AG09319 (cell line): Measurements from ENCODE around the gene ZNF263.

Experiments
- DNase-seq: peaks from one replicate; pipeline ENCODE4 v3.0.0-alpha.2; 2010; ENCODE audit warnings: low read depth; ENCODE audit errors: extremely low read depth
- TF ChIP-seq, protein P1 (sequence below): IDR thresholded peaks from 2 replicates; pipeline ENCODE4 v1.5.1; 2011; ENCODE audit warnings: low read depth, mild to moderate bottlenecking, inconsistent platforms, low read length, moderate library complexity

ZNF263 gene

DNA sequence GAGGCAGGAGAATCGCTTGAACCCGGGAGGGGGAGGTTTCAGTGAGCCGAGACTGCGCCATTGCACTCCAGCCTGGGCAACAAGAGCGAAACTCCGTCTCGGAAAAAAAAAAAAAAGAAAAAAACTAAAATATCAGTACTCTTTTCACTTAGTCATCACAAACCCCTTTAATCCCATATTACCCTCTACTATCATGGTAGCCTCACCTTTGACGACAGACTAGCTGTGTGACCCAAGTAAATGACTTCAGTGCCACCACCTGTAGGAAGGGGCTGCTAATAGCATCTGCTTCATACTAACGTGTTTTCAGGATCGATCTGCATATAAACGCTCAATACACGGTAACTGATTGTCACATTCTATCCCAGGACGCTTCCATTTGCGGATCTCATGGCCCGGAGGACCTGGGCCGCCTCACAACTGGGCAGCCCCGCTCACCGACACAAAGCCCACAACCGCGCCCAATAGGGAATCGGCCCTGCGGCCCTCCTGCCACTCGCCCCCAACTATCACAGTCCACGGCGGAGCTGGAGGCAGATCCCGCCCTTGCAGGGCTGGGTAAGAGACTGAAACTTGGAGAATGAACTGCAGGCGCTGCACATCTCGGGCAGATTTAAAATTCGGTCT lies 1.1 kb upstream of the ZNF263 start:
- DNase-seq = no peak
- TF ChIP-seq, protein P1, sequence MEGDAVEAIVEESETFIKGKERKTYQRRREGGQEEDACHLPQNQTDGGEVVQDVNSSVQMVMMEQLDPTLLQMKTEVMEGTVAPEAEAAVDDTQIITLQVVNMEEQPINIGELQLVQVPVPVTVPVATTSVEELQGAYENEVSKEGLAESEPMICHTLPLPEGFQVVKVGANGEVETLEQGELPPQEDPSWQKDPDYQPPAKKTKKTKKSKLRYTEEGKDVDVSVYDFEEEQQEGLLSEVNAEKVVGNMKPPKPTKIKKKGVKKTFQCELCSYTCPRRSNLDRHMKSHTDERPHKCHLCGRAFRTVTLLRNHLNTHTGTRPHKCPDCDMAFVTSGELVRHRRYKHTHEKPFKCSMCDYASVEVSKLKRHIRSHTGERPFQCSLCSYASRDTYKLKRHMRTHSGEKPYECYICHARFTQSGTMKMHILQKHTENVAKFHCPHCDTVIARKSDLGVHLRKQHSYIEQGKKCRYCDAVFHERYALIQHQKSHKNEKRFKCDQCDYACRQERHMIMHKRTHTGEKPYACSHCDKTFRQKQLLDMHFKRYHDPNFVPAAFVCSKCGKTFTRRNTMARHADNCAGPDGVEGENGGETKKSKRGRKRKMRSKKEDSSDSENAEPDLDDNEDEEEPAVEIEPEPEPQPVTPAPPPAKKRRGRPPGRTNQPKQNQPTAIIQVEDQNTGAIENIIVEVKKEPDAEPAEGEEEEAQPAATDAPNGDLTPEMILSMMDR = no peak

DNA sequence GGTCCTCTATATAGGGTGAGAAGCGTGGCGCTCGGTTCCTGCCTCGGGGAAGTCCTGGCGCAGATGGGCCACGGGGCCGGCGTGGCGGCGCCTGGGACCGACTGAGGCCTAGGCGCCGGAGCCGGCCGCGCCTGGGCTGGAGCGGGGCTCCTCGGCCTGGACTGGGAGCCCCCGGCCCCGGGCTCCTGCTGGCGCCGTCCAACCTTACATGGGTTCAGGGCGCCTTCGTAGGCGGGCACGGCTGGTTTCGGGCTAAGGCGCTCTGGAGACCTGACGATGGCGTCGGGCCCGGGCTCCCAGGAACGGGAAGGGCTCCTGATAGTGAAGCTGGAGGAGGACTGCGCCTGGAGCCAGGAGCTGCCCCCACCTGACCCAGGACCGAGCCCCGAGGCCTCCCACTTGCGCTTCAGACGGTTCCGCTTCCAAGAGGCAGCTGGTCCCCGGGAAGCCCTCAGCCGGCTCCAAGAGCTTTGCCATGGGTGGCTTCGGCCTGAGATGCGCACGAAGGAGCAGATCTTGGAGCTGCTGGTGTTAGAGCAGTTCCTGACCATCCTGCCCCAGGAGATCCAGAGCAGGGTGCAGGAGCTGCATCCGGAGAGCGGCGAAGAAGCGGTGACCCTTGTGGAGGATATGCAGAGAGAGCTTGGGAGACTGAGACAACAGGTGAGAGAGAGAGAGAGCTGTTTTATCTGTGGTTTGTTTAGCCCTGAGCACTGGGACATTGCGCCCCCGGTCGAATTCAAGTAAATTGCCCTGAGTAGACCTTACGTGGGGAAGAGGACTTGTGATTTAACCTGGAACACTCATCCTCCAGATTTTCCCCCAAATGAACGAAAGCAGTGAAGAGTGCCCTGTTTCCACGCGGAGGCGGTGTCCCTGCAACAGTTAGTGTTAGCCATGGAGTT lies 504 bp downstream of the ZNF263 start:
- TF ChIP-seq, protein P1 = no peak
- no peak for DNase-seq

DNA sequence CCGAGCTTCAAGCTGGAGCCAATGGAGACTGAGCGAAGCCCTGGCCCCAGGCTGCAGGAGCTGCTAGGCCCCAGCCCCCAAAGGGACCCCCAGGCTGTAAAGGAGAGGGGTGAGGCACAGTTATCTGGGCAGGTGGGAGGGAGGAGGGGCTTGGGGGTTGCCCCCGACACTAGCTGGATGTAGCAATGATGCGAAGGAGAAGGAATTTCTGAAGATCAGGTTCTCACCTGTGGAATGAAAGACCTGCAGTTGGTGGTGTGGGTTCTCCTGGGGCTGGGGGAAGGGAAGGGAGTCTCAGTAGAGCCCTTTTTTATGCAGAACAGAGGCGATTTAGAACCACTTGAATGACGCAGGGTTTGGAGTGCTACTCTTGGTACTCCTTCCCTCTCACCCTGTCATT lies 1.8 kb downstream of the ZNF263 start:
- DNase-seq = no peak
- TF ChIP-seq, protein P1 = no peak

DNA sequence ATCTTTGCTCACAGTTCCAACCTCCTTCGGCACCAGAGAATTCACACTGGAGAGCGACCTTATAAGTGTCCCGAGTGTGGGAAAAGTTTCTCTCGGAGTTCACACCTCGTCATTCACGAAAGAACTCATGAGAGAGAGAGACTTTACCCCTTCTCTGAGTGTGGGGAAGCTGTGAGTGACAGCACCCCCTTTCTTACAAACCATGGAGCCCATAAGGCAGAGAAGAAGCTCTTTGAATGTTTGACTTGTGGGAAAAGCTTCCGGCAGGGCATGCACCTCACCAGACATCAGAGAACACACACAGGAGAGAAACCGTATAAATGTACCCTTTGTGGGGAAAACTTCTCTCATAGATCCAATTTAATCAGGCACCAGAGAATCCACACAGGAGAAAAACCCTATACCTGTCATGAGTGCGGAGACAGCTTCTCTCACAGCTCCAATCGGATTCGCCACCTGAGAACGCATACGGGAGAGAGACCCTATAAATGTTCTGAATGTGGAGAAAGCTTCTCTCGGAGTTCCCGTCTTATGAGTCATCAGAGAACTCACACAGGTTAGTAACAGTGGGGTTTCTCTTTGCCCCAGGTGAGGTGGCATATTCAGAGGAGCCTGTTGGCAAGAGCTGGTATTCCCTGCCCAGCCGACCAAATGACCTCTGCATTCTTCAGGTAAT lies 6.8 kb downstream of the ZNF263 start:
- TF ChIP-seq, protein P1 = no peak
- no peak for DNase-seq

DNA sequence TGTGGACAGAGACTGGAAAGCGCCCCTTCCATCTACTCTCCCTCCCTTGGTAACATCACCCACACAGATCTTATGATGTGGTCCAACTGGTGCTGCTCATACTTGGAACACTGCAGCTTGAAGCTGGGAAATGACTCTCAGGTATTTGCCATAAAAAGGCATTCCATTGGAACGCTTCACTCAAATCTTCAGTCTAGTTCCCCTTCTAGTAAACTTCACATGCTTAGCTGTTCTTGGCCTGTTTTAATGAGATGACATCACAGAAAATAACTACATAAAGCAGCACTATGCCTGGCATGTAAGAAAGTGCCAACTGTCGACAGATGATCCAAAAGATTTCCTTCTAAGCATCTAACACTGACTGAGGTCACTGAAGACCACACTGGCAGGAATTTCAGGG lies 9.3 kb downstream of the ZNF263 start:
- no peak for DNase-seq
- TF ChIP-seq, protein P1 = no peak

DNA sequence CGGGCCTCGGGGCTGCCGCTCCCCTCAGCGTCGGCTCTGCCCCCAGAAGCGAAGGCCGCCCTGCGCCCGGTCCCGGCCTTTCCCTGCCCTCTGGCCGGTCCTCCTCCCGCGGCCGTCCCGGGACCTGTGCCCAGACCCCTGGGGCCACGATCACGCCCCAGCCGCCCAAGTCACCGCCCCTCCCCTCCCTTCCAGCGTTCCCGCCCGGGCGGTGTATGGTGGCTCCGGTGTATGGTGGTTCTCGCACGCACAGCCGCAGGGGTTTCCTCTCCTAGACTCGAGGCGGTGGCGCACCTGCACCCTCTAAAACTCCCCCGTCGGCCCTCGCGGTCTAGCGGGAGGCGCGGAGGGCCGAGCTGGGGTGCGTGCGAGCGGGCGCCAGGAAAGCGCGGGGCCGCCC lies 11.9 kb downstream of the ZNF263 start:
- DNase-seq = no peak
- TF ChIP-seq, protein P1 = no peak

DNA sequence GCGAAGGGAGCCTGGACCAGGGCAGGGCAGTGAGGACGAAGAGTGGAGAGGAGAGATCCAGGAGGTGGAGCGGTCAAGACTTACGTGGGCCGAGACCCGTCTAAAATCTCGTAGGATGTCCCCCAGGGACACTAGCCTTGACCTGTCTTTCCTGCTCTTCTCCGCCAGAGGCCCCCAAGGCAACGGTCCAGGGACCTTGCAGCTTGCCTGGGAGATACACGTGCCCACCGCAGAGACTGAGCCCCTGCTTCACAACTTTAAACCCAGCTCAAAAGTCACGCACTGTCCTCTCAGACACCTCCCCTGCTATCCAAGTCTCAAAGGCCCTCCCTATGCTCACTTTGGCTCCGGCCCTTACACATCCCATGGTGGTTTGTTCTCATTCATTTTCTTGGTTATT lies 12.5 kb downstream of the ZNF263 start:
- TF ChIP-seq, protein P1 = no peak
- DNase-seq = no peak
